OCI-LY1 (cell line): ENCODE measurements around the gene SPG11.

Source experiments
- H2AFZ ChIP-seq: fragments of 200-600 bp; sonication (generic), shearing (Covaris generic); 2 replicates; pipeline ENCODE4 v1.6.0; 2014; ENCODE audit warnings: antibody characterized with exemption, mild to moderate bottlenecking, low read length
- H3F3A ChIP-seq: fragments of 200-600 bp; sonication (generic), shearing (Covaris generic); 2 replicates; pipeline ENCODE4 v1.6.0; 2014; ENCODE audit warnings: mild to moderate bottlenecking, antibody characterized with exemption, low read length, moderate library complexity; ENCODE audit not compliant: insufficient read depth
- H3K27ac ChIP-seq: fragments of 200-600 bp; sonication (generic); 2 replicates; pipeline ENCODE4 v1.5.1; 2014; ENCODE audit warnings: low read length, mixed run types, mild to moderate bottlenecking, low read depth; ENCODE audit not compliant: poor library complexity, severe bottlenecking
- H3K27me3 ChIP-seq: fragments of 200-600 bp; sonication (generic); 2 replicates; pipeline ENCODE4 v1.6.0; 2014; ENCODE audit warnings: antibody characterized with exemption, mild to moderate bottlenecking, low read length, moderate library complexity; ENCODE audit not compliant: insufficient read depth
- H3K36me3 ChIP-seq: fragments of 200-600 bp; sonication (generic); 2 replicates; pipeline ENCODE4 v1.6.1; 2014; ENCODE audit warnings: mild to moderate bottlenecking, antibody characterized with exemption, low read length, moderate library complexity, mixed read lengths; ENCODE audit not compliant: insufficient read depth
- H3K4me1 ChIP-seq: fragments of 200-600 bp; sonication (generic); 2 replicates; pipeline ENCODE4 v1.5.1; 2014; ENCODE audit warnings: mild to moderate bottlenecking, low read length, moderate library complexity; ENCODE audit not compliant: insufficient read depth, severe bottlenecking
- H3K4me2 ChIP-seq: fragments of 200-600 bp; sonication (generic), shearing (Covaris generic); 2 replicates; pipeline ENCODE4 v1.6.1; 2014; ENCODE audit warnings: low read length
- H3K4me3 ChIP-seq: fragments of 200-600 bp; sonication (generic); 2 replicates; pipeline ENCODE4 v1.5.1; 2014; ENCODE audit warnings: low read length, low read depth, mild to moderate bottlenecking, mixed read lengths; ENCODE audit not compliant: poor library complexity, severe bottlenecking
- H3K79me2 ChIP-seq: fragments of 200-600 bp; shearing (Covaris generic); 2 replicates; pipeline ENCODE4 v1.6.1; 2016; ENCODE audit warnings: mixed run types, low read length, mixed read lengths; ENCODE audit not compliant: insufficient read depth
- H3K9ac ChIP-seq: fragments of 200-600 bp; sonication (generic), shearing (Covaris generic); 2 replicates; pipeline ENCODE4 v1.6.1; 2014; ENCODE audit warnings: mild to moderate bottlenecking, low read length, mixed read lengths
- H3K9me2 ChIP-seq: fragments of 200-600 bp; sonication (generic), shearing (Covaris generic); 2 replicates; pipeline ENCODE4 v1.6.1; 2014; ENCODE audit warnings: low read depth, mild to moderate bottlenecking, low read length, mixed read lengths
- H3K9me3 ChIP-seq: fragments of 200-600 bp; shearing (Covaris generic); 2 replicates; pipeline ENCODE4 v1.6.1; 2014; ENCODE audit warnings: low read length, mixed read lengths
- H4K20me1 ChIP-seq: fragments of 200-600 bp; sonication (generic), shearing (Covaris generic); 2 replicates; pipeline ENCODE4 v1.6.0; 2016; ENCODE audit warnings: mild to moderate bottlenecking, low read length; ENCODE audit not compliant: insufficient read depth
- EZH2 ChIP-seq: fragments of 200-600 bp; sonication (generic), shearing (Covaris generic); IDR thresholded peaks from 2 replicates; pipeline ENCODE4 v1.8.0; 2017; ENCODE audit warnings: borderline replicate concordance, mixed run types, mild to moderate bottlenecking, antibody characterized with exemption, low read length, moderate library complexity, mixed read lengths
- TF ChIP-seq, protein P1 (sequence below): fragments of 200-600 bp; sonication (generic), shearing (Covaris generic); IDR thresholded peaks from 2 replicates; pipeline ENCODE4 v1.5.1; 2017; ENCODE audit warnings: mild to moderate bottlenecking, antibody characterized with exemption, low read length, moderate library complexity, mixed read lengths

SPG11 gene

DNA sequence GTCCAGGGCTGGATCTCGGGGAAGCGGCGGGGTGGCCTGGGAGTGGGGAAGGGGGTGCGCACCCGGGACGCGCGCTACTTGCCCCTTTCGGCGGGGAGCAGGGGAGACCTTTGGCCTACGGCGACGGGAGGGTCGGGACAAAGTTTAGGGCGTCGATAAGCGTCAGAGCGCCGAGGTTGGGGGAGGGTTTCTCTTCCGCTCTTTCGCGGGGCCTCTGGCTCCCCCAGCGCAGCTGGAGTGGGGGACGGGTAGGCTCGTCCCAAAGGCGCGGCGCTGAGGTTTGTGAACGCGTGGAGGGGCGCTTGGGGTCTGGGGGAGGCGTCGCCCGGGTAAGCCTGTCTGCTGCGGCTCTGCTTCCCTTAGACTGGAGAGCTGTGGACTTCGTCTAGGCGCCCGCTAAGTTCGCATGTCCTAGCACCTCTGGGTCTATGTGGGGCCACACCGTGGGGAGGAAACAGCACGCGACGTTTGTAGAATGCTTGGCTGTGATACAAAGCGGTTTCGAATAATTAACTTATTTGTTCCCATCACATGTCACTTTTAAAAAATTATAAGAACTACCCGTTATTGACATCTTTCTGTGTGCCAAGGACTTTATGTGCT lies 48.4 kb upstream of the SPG11 start:
- no peaks in the 10 kb centered on the region for H3F3A ChIP-seq

DNA sequence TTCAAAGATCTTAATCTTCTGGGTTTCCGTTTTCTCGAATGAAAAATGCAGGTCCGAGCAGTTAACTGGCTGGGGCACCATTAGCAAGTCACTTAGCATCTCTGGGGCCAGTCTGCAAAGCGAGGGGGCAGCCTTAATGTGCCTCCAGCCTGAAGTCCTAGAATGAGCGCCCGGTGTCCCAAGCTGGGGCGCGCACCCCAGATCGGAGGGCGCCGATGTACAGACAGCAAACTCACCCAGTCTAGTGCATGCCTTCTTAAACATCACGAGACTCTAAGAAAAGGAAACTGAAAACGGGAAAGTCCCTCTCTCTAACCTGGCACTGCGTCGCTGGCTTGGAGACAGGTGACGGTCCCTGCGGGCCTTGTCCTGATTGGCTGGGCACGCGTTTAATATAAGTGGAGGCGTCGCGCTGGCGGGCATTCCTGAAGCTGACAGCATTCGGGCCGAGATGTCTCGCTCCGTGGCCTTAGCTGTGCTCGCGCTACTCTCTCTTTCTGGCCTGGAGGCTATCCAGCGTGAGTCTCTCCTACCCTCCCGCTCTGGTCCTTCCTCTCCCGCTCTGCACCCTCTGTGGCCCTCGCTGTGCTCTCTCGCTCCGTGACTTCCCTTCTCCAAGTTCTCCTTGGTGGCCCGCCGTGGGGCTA lies 47.8 kb upstream of the SPG11 start, which contains the start of the genes B2M and PATL2:
Gene B2M, plus strand, starts transcription at position 422 of the 647 bp plus-strand sequence. Its CDS starts 30 bp downstream, at position 452.
Gene PATL2, minus strand, starts transcription at position 228 of the 647 bp plus-strand sequence. CDS start 34,833 bp downstream, outside the sequence.
- H3K9me2 ChIP-seq: no peaks in the 10 kb centered on the region
- H2AFZ ChIP-seq: peak within 1 kb of the TSS; percentile 16; the same call in 1 of the 2 replicates
- H3K9me3 ChIP-seq: no peaks in the 10 kb centered on the region
- TF ChIP-seq EZH2: no peak
- TF ChIP-seq, protein P1, sequence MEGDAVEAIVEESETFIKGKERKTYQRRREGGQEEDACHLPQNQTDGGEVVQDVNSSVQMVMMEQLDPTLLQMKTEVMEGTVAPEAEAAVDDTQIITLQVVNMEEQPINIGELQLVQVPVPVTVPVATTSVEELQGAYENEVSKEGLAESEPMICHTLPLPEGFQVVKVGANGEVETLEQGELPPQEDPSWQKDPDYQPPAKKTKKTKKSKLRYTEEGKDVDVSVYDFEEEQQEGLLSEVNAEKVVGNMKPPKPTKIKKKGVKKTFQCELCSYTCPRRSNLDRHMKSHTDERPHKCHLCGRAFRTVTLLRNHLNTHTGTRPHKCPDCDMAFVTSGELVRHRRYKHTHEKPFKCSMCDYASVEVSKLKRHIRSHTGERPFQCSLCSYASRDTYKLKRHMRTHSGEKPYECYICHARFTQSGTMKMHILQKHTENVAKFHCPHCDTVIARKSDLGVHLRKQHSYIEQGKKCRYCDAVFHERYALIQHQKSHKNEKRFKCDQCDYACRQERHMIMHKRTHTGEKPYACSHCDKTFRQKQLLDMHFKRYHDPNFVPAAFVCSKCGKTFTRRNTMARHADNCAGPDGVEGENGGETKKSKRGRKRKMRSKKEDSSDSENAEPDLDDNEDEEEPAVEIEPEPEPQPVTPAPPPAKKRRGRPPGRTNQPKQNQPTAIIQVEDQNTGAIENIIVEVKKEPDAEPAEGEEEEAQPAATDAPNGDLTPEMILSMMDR: no peak
- peak within 1 kb of the TSS; percentile 91 for H3K4me2 ChIP-seq
- peak within 1 kb of the TSS; percentile 84 for H3K27ac ChIP-seq
- 0 out of 2 replicates have a peak, but pooled peaks cover 3% of the 10 kb centered on the region for H4K20me1 ChIP-seq
- no peaks in the 10 kb centered on the region for H3F3A ChIP-seq
- peak within 1 kb of the TSS; percentile 86 for H3K9ac ChIP-seq
- H3K36me3 ChIP-seq: peaks cover 32% of the 10 kb centered on the region
- H3K79me2 ChIP-seq: peaks cover 34% of the 10 kb centered on the region
- H3K4me1 ChIP-seq: peaks cover 33% of the 10 kb centered on the region
- H3K4me3 ChIP-seq: peak within 1 kb of the TSS; percentile 77
- H3K27me3 ChIP-seq: no peaks in the 10 kb centered on the region

More for the DNA sequence above, 48.4 kb upstream of the SPG11 start:
- Histone ChIP-seq H3K4me2 (peak overlapping the region; percentile 91), H3K36me3 (peaks cover 38% of the 10 kb centered on the region), H4K20me1 (0 out of 2 replicates have a peak, but pooled peaks cover 3% of the 10 kb centered on the region), H3K27me3 (no peaks in the 10 kb centered on the region), H3K9me3 (no peaks in the 10 kb centered on the region), H3K9me2 (no peaks in the 10 kb centered on the region), H3K9ac (peak overlapping the region; percentile 86), H3K4me1 (peaks cover 33% of the 10 kb centered on the region), H3K27ac (peak overlapping the region; percentile 84), H3K79me2 (peaks cover 34% of the 10 kb centered on the region), H2AFZ (no peak overlapping the region), H3K4me3 (peak overlapping the region; percentile 77)
- TF ChIP-seq, protein P1: no peak
- no peak for TF ChIP-seq EZH2

DNA sequence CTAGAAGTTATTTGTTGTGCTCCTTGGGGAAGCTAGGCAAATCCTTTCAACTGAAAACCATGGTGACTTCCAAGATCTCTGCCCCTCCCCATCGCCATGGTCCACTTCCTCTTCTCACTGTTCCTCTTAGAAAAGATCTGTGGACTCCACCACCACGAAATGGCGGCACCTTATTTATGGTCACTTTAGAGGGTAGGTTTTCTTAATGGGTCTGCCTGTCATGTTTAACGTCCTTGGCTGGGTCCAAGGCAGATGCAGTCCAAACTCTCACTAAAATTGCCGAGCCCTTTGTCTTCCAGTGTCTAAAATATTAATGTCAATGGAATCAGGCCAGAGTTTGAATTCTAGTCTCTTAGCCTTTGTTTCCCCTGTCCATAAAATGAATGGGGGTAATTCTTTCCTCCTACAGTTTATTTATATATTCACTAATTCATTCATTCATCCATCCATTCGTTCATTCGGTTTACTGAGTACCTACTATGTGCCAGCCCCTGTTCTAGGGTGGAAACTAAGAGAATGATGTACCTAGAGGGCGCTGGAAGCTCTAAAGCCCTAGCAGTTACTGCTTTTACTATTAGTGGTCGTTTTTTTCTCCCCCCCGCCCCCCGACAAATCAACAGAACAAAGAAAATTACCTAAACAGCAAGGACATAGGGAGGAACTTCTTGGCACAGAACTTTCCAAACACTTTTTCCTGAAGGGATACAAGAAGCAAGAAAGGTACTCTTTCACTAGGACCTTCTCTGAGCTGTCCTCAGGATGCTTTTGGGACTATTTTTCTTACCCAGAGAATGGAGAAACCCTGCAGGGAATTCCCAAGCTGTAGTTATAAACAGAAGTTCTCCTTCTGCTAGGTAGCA lies 47.0 kb upstream of the SPG11 start:
- H3K9me3 ChIP-seq: no peaks in the 10 kb centered on the region
- 0 out of 2 replicates have a peak, but pooled peaks cover 3% of the 10 kb centered on the region for H4K20me1 ChIP-seq
- peaks cover 33% of the 10 kb centered on the region for H3K4me1 ChIP-seq
- H3K9ac ChIP-seq: peak overlapping the region; percentile 86
- H3K27ac ChIP-seq: peak overlapping the region; percentile 84
- no peaks in the 10 kb centered on the region for H3K27me3 ChIP-seq
- H3K9me2 ChIP-seq: no peaks in the 10 kb centered on the region
- H3K4me2 ChIP-seq: peak overlapping the region; percentile 91
- TF ChIP-seq, protein P1: peak; percentile 78
- TF ChIP-seq EZH2: no peak
- H3K36me3 ChIP-seq: peaks cover 24% of the 10 kb centered on the region; the same call in 1 of the 2 replicates
- no peaks in the 10 kb centered on the region for H3F3A ChIP-seq
- peaks cover 34% of the 10 kb centered on the region for H3K79me2 ChIP-seq
- peak overlapping the region; percentile 16; the same call in 1 of the 2 replicates for H2AFZ ChIP-seq
- H3K4me3 ChIP-seq: peak overlapping the region; percentile 77
